ENCODE results near the gene STX4.

The STX4 gene

GRCh38 chr16:31064882-31065461 lies 31.6 kb downstream of the STX4 start:
- no peak for DNase-seq (ENCODE audit: low read depth in 3 of 3)

- no peak for DNase-seq (ENCODE audit: low read depth in 3 of 3)
Measured at GRCh38 chr16:31067342-31067741, 34.0 kb downstream of the STX4 start.

- no peak for DNase-seq (ENCODE audit: low read depth in 3 of 3)
Measured at GRCh38 chr16:31071861-31072260, 38.5 kb downstream of the STX4 start.

DNA sequence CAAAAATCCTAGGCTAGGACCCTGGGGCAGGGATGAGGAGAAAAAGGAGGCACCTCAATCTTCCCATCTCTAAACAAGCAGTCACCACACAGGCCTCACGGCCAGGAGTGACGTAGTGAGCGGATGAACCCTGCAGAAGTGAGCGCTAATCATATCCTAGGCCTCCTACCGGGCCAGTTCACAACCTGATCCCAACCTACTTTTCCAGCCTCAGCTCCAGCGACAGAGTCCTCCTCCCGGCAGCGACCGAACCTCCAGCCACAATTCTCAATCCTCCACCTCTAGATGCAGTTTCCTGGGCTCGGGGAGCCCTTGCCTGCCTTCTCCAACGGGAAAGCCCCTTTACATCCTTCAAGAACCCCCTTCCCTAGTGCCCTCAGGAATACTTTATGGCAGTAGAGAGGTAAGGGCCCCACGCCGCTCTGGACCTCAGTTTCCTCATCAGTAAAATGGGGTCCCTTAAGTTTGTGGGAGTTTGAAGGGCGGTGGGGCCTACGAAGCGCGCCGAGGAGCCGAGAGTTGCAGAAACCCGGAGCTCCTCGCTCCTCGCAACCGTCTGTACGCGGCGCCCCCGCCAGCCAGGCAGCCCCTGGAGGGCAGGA lies 39.3 kb downstream of the STX4 start:
- DNase-seq (ENCODE audit: low read depth in 3 of 3) = peak in 1 of 3 experiments; percentile 30

GRCh38 chr16:31073142-31073969 lies 40.0 kb downstream of the STX4 start:
- DNase-seq (ENCODE audit: low read depth in 3 of 3) = peak; percentile 77 to 91 (median 78)

GRCh38 chr16:31073970-31074813 lies 40.8 kb downstream of the STX4 start, which contains the start of the genes ZNF646 and ZNF668:
TSS of gene ZNF646 (plus strand) at chr16:31074422. CDS start at chr16:31076325, 1,903 bp downstream.
TSS of gene ZNF668 (minus strand) at chr16:31074240. CDS start at chr16:31064459, 9,781 bp downstream.
- peak; percentile 93 to 99 (median 98) for DNase-seq (ENCODE audit: low read depth in 3 of 3)

- no peak for DNase-seq (ENCODE audit: low read depth in 3 of 3)
Measured at GRCh38 chr16:31074814-31075183, 41.4 kb downstream of the STX4 start.

- no peak for DNase-seq (ENCODE audit: low read depth in 3 of 3)
Measured at GRCh38 chr16:31076319-31076718, 43.0 kb downstream of the STX4 start.

DNA sequence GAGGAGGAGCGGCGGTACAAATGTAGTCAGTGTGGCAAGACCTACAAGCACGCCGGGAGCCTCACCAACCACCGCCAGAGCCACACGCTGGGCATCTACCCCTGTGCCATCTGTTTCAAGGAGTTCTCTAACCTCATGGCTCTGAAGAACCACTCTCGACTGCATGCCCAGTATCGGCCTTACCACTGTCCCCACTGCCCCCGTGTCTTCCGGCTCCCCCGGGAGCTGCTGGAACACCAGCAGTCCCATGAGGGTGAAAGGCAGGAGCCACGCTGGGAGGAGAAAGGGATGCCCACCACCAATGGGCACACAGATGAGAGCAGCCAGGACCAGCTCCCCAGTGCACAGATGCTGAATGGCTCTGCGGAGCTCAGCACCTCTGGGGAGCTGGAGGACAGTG lies 43.7 kb downstream of the STX4 start:
- no peak for DNase-seq (ENCODE audit: low read depth in 3 of 3)

GRCh38 chr16:31077592-31078396 lies 44.4 kb downstream of the STX4 start:
- DNase-seq (ENCODE audit: low read depth in 3 of 3) = no peak

- DNase-seq (ENCODE audit: low read depth in 3 of 3) = no peak
Measured at GRCh38 chr16:31078597-31079341, 45.4 kb downstream of the STX4 start.

DNA sequence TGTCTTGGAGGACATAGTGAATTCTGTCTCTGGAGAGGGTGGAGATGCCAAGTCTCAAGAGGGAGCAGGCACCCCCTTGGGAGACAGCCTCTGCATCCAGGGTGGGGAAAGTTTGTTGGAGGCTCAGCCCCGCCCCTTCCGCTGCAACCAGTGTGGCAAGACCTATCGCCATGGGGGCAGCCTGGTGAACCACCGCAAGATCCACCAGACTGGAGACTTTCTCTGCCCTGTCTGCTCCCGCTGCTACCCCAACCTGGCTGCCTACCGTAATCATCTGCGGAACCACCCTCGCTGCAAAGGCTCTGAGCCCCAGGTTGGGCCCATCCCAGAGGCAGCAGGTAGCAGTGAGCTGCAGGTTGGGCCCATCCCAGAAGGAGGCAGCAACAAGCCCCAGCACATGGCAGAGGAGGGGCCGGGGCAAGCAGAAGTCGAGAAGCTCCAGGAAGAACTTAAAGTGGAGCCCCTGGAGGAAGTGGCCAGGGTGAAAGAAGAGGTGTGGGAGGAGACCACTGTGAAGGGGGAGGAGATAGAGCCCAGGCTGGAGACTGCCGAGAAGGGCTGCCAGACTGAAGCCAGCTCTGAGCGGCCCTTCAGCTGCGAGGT lies 46.1 kb downstream of the STX4 start:
- DNase-seq (ENCODE audit: low read depth in 3 of 3) = no peak

GRCh38 chr16:31080035-31080629 lies 46.8 kb downstream of the STX4 start:
- DNase-seq (ENCODE audit: low read depth in 3 of 3) = no peak

DNA sequence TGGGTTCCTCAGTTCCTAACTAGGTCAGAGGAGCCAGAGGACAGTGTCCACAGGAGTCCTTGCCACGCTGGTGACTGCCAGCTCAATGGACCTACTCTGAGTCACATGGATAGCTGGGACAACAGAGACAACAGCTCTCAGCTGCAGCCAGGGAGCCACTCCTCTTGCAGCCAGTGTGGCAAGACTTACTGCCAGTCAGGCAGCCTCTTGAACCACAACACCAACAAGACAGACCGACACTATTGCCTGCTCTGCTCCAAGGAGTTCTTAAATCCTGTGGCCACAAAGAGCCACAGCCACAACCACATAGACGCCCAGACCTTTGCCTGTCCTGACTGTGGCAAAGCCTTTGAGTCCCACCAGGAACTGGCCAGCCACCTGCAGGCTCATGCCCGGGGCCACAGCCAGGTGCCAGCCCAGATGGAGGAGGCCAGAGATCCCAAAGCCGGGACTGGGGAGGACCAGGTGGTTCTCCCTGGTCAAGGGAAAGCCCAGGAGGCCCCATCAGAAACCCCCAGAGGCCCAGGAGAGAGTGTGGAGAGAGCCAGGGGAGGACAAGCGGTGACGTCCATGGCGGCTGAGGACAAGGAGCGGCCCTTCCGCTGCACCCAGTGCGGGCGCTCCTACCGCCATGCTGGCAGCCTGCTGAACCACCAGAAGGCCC lies 47.5 kb downstream of the STX4 start:
- DNase-seq (ENCODE audit: low read depth in 3 of 3) = no peak

- DNase-seq (ENCODE audit: low read depth in 3 of 3) = no peak
Measured at GRCh38 chr16:31081428-31082351, 48.3 kb downstream of the STX4 start.

DNA sequence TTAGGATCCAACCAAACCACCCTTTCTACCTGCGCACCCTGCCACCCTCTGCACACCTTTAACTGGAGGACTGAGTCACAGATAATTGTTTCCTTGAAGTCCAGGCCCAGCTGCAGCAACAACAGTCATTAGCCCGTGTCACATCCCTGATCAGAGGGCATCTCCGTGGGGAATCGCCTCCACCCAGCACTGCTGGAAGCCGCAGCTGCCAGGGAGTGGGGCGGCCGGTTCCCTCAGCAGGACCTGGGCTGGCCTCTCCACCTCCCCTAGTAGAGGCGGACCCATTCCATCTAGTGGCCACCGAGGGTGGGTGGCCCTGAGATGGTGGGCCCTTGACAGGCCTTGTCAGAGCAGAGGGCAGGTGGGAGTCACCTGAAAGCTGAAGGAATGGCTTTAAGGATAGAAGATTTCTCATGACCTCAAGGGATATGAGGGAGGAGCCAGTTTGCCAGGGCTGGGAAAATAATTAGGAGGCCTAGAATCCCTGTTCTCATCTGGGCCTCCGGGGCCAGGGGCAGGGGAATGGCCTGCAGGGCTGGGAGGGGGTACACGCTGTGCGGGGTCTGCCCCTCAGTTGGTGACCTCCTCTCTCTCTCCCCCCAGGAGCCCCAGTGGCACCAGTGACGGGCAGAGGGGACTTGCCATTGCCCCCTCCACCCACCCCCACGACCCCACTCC lies 49.1 kb downstream of the STX4 start:
- DNase-seq (ENCODE audit: low read depth in 3 of 3) = no peak

- no peak for DNase-seq (ENCODE audit: low read depth in 3 of 3)
Measured at GRCh38 chr16:31083081-31083480, 49.7 kb downstream of the STX4 start.

Measured in stimulated activated CD4-positive, alpha-beta T cell treated with anti-CD3 and anti-CD28 coated beads, TNF-alpha, amount 100 ng/mL, for 24 hours (primary cell).